GM18951 (cell line): ENCODE data around the gene INTU.
"Not testable (repeated sequence)": the region's sequence is repeated elsewhere in the genome, so short reads cannot be mapped to it uniquely, and the experiment has no call there.

Experiments used
- POLR2A ChIP-seq: IDR thresholded peaks from 4 replicates; pipeline ENCODE4 v1.6.1; 2011; ENCODE audit warnings: mild to moderate bottlenecking; ENCODE audit not compliant: insufficient read length, insufficient read depth; ENCODE audit errors: extremely low read depth
- in situ Hi-C: fragments of 300-500 bp; cut with MboI; formaldehyde crosslinking; loops from one replicate; pipeline ENCODE4 v1.12.0; 2022; ENCODE audit warnings: low sequenced_read_pairs, mixed read lengths, inconsistent platforms; ENCODE audit not compliant: unreplicated experiment

Gene INTU

GRCh38 chr4:127632420-127633403 lies at the start of gene INTU:
Gene INTU (plus strand): TSS chr4:127632957. CDS start chr4:127633035, 78 bp downstream.
- in situ Hi-C loops, result no loop called here
- no peak for TF ChIP-seq POLR2A

DNA sequence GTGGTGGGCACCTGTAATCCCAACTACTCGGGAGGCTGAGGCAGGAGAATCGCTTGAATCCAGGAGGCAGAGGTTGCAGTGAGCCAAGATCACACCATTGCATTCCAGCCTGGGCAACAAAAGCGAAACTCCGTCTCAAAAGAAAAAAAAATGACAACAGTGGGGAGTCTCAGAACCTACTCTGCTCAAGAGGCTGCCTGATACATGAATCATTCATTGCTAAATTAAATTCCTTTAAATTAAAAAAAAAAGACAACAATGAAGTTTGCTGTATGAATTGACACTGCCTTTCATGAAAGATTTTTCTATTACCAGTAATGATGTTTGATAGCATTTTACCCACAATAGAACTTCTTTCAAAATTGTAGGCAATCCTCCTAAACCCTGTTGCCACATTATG lies 46.3 kb upstream of the INTU start:
- in situ Hi-C loops, result not testable (repeated sequence)

DNA sequence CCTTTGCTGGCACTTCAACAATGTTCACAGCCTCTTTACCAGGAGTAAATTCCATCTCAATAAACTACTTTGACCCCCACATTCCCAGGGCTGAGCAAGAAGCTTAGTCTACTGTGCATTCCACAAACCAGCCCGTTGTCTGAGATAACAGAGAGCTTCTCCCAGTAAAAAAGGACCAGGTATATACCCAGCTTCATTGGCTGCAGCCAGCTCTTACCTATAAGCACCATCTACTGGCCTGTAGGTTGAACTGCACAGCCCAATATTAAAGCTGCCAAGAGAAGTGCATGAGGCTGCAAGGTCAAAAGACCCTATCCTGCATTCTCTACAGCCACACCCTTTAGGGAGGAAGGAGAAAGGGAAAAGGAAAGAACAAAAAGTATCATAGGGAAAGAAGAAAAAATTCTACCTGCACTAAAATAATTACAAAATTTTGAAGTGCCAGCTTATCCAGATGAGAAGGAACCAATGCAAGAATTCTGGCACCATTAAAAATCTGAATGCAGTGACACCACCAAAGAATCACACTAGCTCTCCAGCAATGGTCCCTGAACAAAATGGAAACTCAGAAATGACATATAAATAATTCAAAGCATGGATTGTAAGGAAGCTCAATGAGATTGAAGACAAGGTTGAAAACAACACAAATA lies 45.7 kb upstream of the INTU start:
- in situ Hi-C loops, result no loop called here
- no peak for TF ChIP-seq POLR2A

DNA sequence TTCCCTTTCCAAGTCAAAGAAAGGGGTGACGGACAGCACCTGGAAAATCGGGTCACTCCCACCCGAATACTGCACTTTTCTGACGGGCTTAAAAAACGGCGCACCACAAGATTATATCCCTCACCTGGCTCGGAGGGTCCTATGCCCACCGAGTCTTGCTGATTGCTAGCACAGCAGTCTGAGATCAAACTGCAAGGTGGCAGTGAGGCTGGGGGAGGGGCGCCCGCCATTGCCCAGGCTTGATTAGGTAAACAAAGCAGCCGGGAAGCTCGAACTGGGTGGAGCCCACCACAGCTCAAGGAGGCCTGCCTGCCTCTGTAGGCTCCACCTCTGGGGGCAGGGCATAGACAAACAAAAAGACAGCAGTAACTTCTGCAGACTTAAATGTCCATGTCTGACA lies 43.6 kb upstream of the INTU start:
- in situ Hi-C loops, result not testable (repeated sequence)

GRCh38 chr4:127598656-127599055 lies 34.1 kb upstream of the INTU start:
- in situ Hi-C loops, result loop anchor here (5.0 kb wide), 1 partner anchor 134 kb away; the partner anchor contains the start of gene SLC25A31

DNA sequence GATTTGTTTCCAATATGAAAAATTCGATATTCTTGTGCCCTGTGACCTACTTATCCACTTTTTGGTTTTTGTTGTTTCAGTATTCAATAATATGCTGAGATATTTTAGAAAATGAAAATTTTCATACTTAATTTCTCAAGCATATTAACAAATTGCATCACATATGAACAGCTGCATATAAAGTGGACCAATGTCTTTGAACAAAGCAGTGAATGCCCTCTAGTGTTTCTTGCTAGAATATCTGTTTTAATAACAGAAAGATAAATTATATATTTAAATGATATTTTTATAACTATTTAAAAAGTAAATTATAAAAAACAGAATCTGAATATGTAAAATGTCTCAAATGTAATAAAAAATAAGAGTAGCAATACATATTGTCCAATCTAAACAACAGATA lies 31.7 kb upstream of the INTU start:
- in situ Hi-C loops, result no loop called here
- no peak for TF ChIP-seq POLR2A

More at GRCh38 chr4:127598656-127599055, 34.1 kb upstream of the INTU start:
- no peak for TF ChIP-seq POLR2A

DNA sequence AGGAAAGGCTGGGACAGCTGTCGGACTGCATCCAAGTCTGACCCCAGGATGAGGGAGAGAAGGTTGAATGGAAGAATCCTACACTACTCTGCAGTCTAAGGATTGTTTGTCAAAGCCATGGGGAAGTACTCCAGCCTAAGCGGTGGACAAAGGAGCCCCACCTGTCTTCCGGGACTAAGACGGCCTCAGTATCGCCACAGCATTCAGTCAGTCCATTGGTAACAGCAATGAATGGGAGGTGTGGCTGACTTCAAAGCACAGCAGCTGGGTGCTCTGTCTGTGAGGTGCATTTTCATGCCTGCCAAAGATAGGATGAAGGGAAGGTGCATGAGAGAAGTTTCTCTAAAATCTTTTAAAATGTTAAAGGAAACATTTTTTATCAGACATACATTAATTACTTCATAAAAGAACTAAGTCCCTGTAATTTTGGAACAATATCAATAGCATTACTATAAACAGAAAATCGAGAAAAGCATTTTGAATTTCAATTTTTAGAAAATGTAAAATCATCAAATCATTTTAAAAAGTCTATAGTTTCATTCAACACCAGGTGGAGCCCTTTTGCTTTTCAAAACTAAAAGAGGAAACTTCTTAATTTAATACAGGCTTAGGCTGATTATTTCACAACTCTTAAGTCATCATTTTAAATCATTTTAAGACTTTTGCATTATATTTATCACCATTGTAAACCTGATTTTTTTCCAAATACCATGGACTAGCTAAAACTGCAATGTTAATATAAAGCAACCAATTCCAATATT lies 27.6 kb upstream of the INTU start:
- TF ChIP-seq POLR2A, result no peak
- in situ Hi-C loops, result no loop called here

DNA sequence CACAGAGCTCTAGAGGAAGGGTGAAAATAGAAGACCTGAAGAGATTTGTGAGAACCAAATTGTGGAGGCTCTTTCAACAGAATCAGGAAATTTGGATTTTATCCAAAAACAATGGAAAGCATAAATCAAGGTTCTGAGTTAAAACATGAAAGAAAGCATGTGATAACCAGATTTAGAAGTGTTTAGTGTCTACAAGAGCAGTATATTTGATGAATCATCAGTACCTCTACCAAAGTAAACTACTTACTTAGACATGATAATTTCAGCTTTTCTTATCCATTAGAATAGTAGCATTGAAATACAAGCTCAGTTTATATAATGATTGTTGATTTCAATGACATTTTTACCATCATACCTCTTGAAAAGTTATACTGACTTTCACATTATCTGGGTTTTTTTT lies 25.9 kb upstream of the INTU start:
- in situ Hi-C loops, result no loop called here
- no peak for TF ChIP-seq POLR2A

DNA sequence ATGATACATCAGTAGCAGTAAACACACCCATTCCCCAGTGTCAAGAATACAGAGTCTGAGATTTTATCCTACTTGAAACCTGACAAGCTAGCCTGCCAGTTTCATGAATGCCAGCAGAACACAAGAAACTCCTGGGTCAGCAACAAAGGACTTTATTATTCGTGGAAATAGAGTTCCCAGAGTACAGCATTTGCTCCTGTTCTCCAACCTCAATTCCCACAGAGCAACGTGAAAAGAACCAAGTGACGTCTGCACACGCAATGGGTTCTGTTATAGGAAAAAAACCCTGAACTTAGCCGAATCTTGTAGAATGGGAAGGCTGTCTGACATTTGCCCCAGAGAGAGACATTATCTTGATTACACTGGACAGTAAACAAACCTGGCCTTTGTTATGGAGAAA lies 23.3 kb upstream of the INTU start:
- TF ChIP-seq POLR2A, result no peak
- in situ Hi-C loops, result no loop called here

- in situ Hi-C loops, result no loop called here
- TF ChIP-seq POLR2A, result no peak
These were observed 22.3 kb upstream of the INTU start for GRCh38 chr4:127610488-127610887.

DNA sequence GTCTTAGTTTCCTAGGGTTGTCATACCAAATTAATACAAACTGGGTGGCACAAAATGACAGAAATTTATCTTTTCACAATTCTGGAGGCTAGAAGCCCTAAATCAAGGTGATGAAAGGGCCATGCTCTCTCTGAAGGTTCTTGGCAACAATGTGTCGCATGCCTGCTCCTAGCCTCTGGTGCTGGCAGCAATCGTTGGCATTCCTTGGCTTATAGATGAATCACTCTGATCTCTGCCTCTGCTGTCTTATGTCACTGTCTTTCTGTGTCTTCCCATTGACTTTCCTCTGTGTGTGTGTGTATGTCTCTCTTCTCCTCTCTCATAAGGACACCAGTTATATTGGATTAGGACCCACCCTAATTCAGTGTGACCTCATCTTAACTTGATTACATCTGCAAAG lies 15.9 kb upstream of the INTU start:
- TF ChIP-seq POLR2A, result no peak
- in situ Hi-C loops, result no loop called here

- in situ Hi-C loops, result no loop called here
- no peak for TF ChIP-seq POLR2A
These were observed 14.3 kb upstream of the INTU start for GRCh38 chr4:127618427-127618826.

GRCh38 chr4:127622621-127622920 lies 10.2 kb upstream of the INTU start:
- no peak for TF ChIP-seq POLR2A
- in situ Hi-C loops, result no loop called here
